IMR-90 (cell line): Measurements from ENCODE around the gene COL27A1. TPM values are rescaled to one million over a fixed set of nuclear protein-coding genes. Genes with fewer than 3 reads are reported as not detected.

Experiments used
- ATAC-seq: fragments of 200-7000 bp; cut with Tn5 transposase; 2 replicates; pipeline ENCODE4 v1.9.1; 2020; ENCODE audit warnings: low read depth, mild to moderate bottlenecking, moderate library complexity
- BruUV-seq: library from RNA; stranded (reverse); fragments of 400-500 nt; replicated peaks from 2 replicates; lab custom pipeline; 2021; lab: Mats Ljungman, UMichigan
- CTCF ChIA-PET: fragments of 300-600 bp; formaldehyde crosslinking; extraction: SDS; loops from one replicate; lab custom pipeline; 2021; ENCODE audit warnings: antibody characterized with exemption; lab: Yijun Ruan, JAX
- POLR2A ChIA-PET: fragments of 300-600 bp; sonication (Branson Sonifier 250); formaldehyde crosslinking; loops from one replicate; lab custom pipeline; 2022; ENCODE audit warnings: antibody characterized with exemption; ENCODE audit not compliant: unreplicated experiment; lab: Charles Lee
- DNase-seq: peaks from one replicate; pipeline ENCODE4 v3.0.0; 2013
- H2AFZ ChIP-seq: replicated peaks from 2 replicates; pipeline ENCODE3; 2013; ENCODE audit warnings: low read length, mild to moderate bottlenecking; ENCODE audit not compliant: poor library complexity
- H2AK5ac ChIP-seq: 2 replicates; pipeline ENCODE4 v1.6.1; 2013; ENCODE audit warnings: low read depth, low read length, inconsistent platforms
- H2AK9ac ChIP-seq: replicated peaks from 2 replicates; pipeline ENCODE3; 2013; ENCODE audit warnings: mild to moderate bottlenecking, low read depth, low read length, moderate library complexity; ENCODE audit not compliant: poor library complexity
- H2BK120ac ChIP-seq: 2 replicates; pipeline ENCODE4 v1.6.1; 2013; ENCODE audit warnings: low read depth, low read length, inconsistent platforms
- H2BK15ac ChIP-seq: 3 replicates; pipeline ENCODE4 v1.6.1; 2013; ENCODE audit warnings: low read depth, low read length, inconsistent platforms
- H2BK20ac ChIP-seq: 2 replicates; pipeline ENCODE4 v1.6.1; 2013; ENCODE audit warnings: low read depth, mild to moderate bottlenecking, inconsistent platforms, low read length, moderate library complexity
- H2BK5ac ChIP-seq: 2 replicates; pipeline ENCODE4 v1.6.1; 2013; ENCODE audit warnings: mild to moderate bottlenecking, low read depth, low read length, inconsistent platforms; ENCODE audit not compliant: poor library complexity, severe bottlenecking
- H3K14ac ChIP-seq: replicated peaks from 2 replicates; pipeline ENCODE4 v1.6.1; 2013; ENCODE audit warnings: low read depth, low read length, inconsistent platforms
- H3K18ac ChIP-seq: 2 replicates; pipeline ENCODE4 v1.6.1; 2013; ENCODE audit warnings: low read depth, low read length, control low read depth
- H3K23ac ChIP-seq: 2 replicates; pipeline ENCODE4 v1.6.1; 2013; ENCODE audit warnings: low read depth, low read length, inconsistent platforms
- H3K27ac ChIP-seq: 2 replicates; pipeline ENCODE4 v1.5.1; 2013; ENCODE audit warnings: mild to moderate bottlenecking, control low read depth, low read length; ENCODE audit not compliant: insufficient read depth
- H3K27me3 ChIP-seq: 2 replicates; pipeline ENCODE4 v1.6.1; 2013; ENCODE audit warnings: low read length; ENCODE audit not compliant: control insufficient read depth, insufficient read depth
- H3K36me3 ChIP-seq: 2 replicates; pipeline ENCODE4 v1.6.1; 2013; ENCODE audit warnings: low read length, mixed read lengths; ENCODE audit not compliant: control insufficient read depth, insufficient read depth
- H3K4ac ChIP-seq: 2 replicates; pipeline ENCODE4 v1.6.1; 2013; ENCODE audit warnings: low read depth, low read length, inconsistent platforms
- H3K4me1 ChIP-seq: 2 replicates; pipeline ENCODE4 v1.6.1; 2013; ENCODE audit warnings: low read length, mixed read lengths; ENCODE audit not compliant: control insufficient read depth, insufficient read depth
- H3K4me2 ChIP-seq: 2 replicates; pipeline ENCODE4 v1.6.1; 2013; ENCODE audit warnings: low read depth, mild to moderate bottlenecking, control low read depth, low read length, moderate library complexity
- H3K4me3 ChIP-seq: 2 replicates; pipeline ENCODE4 v1.5.1; 2013; ENCODE audit warnings: low read depth, mild to moderate bottlenecking, control low read depth, low read length, moderate library complexity; ENCODE audit not compliant: insufficient read depth
- H3K56ac ChIP-seq: 2 replicates; pipeline ENCODE4 v1.6.1; 2013; ENCODE audit warnings: low read length, inconsistent platforms; ENCODE audit not compliant: insufficient read depth; ENCODE audit errors: extremely low read depth
- H3K79me1 ChIP-seq, 2 experiments: 2 replicates each; pipeline ENCODE4 v1.6.1; 2013; ENCODE audit warnings: low read length in 2 of 2, inconsistent platforms in 1 of 2, low read depth in 1 of 2
- H3K9ac ChIP-seq: 2 replicates; pipeline ENCODE4 v1.6.1; 2013; ENCODE audit warnings: low read depth, low read length, control low read depth
- H3K9me1 ChIP-seq: 2 replicates; pipeline ENCODE4 v1.6.1; 2013; ENCODE audit warnings: low read length, inconsistent platforms; ENCODE audit not compliant: insufficient read depth
- H3K9me3 ChIP-seq: 2 replicates; pipeline ENCODE4 v1.6.1; 2013; ENCODE audit warnings: low read length; ENCODE audit not compliant: control insufficient read depth, insufficient read depth
- H4K20me1 ChIP-seq: 2 replicates; pipeline ENCODE4 v1.6.1; 2013; ENCODE audit warnings: low read length, inconsistent platforms; ENCODE audit not compliant: insufficient read depth
- H4K5ac ChIP-seq: 2 replicates; pipeline ENCODE4 v1.6.1; 2013; ENCODE audit warnings: mild to moderate bottlenecking, low read depth, low read length, control low read depth
- H4K8ac ChIP-seq, 2 experiments: 2 replicates each; pipeline ENCODE4 v1.6.1; 2013; ENCODE audit warnings: low read depth in 2 of 2, low read length in 2 of 2, control low read depth in 1 of 2, inconsistent platforms in 1 of 2
- H4K91ac ChIP-seq: 2 replicates; pipeline ENCODE4 v1.6.1; 2013; ENCODE audit warnings: low read depth, low read length, inconsistent platforms; ENCODE audit not compliant: insufficient read depth
- BHLHE40 ChIP-seq: fragments of 150-350 bp; IDR thresholded peaks from 2 replicates; pipeline ENCODE4 v1.6.1; 2016; ENCODE audit warnings: mild to moderate bottlenecking, low read depth, low read length
- CEBPB ChIP-seq: IDR thresholded peaks from 2 replicates; pipeline ENCODE4 v1.6.1; 2012; ENCODE audit warnings: low read depth, low read length, improper control_type of control experiment
- CHD1 ChIP-seq: IDR thresholded peaks from 2 replicates; pipeline ENCODE4 v1.6.1; 2012; ENCODE audit warnings: low read depth, low read length, improper control_type of control experiment
- CTCF ChIP-seq: conservative IDR thresholded peaks from 2 replicates; pipeline ENCODE4 v1.5.1; 2012; ENCODE audit warnings: mild to moderate bottlenecking, low read depth, low read length, improper control_type of control experiment
- ELK1 ChIP-seq: fragments of 150-350 bp; IDR thresholded peaks from 2 replicates; pipeline ENCODE4 v1.6.1; 2016; ENCODE audit warnings: low read depth, mild to moderate bottlenecking, low read length, moderate library complexity, borderline replicate concordance
- FOS ChIP-seq: fragments of 150-350 bp; IDR thresholded peaks from 2 replicates; pipeline ENCODE4 v1.6.1; 2016; ENCODE audit warnings: low read depth, low read length
- MAFK ChIP-seq: IDR thresholded peaks from 2 replicates; pipeline ENCODE4 v1.6.1; 2012; ENCODE audit warnings: low read depth, low read length, improper control_type of control experiment
- MAZ ChIP-seq: IDR thresholded peaks from 2 replicates; pipeline ENCODE4 v1.6.1; 2012; ENCODE audit warnings: low read depth, mild to moderate bottlenecking, low read length, improper control_type of control experiment, moderate library complexity, borderline replicate concordance
- MXI1 ChIP-seq: IDR thresholded peaks from 2 replicates; pipeline ENCODE4 v1.6.1; 2012; ENCODE audit warnings: low read depth, mild to moderate bottlenecking, low read length, moderate library complexity, borderline replicate concordance
- NFE2L2 ChIP-seq: fragments of 150-350 bp; IDR thresholded peaks from 2 replicates; pipeline ENCODE4 v1.6.1; 2016; ENCODE audit warnings: low read depth, mild to moderate bottlenecking, low read length
- POLR2A ChIP-seq: IDR thresholded peaks from 2 replicates; pipeline ENCODE4 v1.6.1; 2012; ENCODE audit warnings: mild to moderate bottlenecking, low read depth, low read length
- RAD21 ChIP-seq: IDR thresholded peaks from 2 replicates; pipeline ENCODE4 v1.6.1; 2012; ENCODE audit warnings: low read length, improper control_type of control experiment
- RCOR1 ChIP-seq: IDR thresholded peaks from 2 replicates; pipeline ENCODE4 v1.6.1; 2012; ENCODE audit warnings: mild to moderate bottlenecking, low read length, improper control_type of control experiment; ENCODE audit not compliant: insufficient replicate concordance
- SMC3 ChIP-seq: fragments of 150-350 bp; IDR thresholded peaks from 2 replicates; pipeline ENCODE4 v1.6.1; 2016; ENCODE audit warnings: low read depth, mild to moderate bottlenecking, antibody characterized with exemption, low read length, moderate library complexity
- USF2 ChIP-seq: fragments of 150-350 bp; IDR thresholded peaks from 2 replicates; pipeline ENCODE4 v1.6.1; 2017; ENCODE audit warnings: mild to moderate bottlenecking, antibody characterized with exemption, low read length, low read depth
- WGBS, 2 experiments: methylation state at CpG; one replicate each; pipeline versions ENCODE4 v1.1.5 to v1.1.7; 2013; ENCODE audit warnings: missing lambda C conversion rate in 2 of 2; ENCODE audit not compliant: insufficient read length in 1 of 2; ENCODE audit errors: extremely low coverage in 2 of 2; 5-methylcytosine and 5-hydroxymethylcytosine counted together
- dilution Hi-C: fragments of 300-500 bp; cut with HindIII; formaldehyde crosslinking; loops from one replicate; pipeline ENCODE4 v1.14.3; 2018; ENCODE audit warnings: low sequenced_read_pairs; ENCODE audit not compliant: unreplicated experiment
- in situ Hi-C: fragments of 300-500 bp; cut with MboI; formaldehyde crosslinking; loops from 3 replicates; pipeline ENCODE4 v1.14.3; 2019; ENCODE audit warnings: low sequenced_read_pairs, inconsistent platforms, mixed read lengths
- intact Hi-C: fragments of 100-400 bp; cut with micrococcal nuclease; formaldehyde crosslinking; loops from 2 replicates; pipeline ENCODE4 v1.10.0; 2022
- polyA plus RNA-seq, 3 experiments: library from polyadenylated mRNA; depleted of rRNA; stranded (reverse); fragments of >200 nt; gene quantifications; 2 replicates each; pipeline ENCODE4 v1.2.3, GENCODE V29; 2012; ENCODE audit warnings: low replicate concordance in 1 of 3
- total RNA-seq: library from RNA; depleted of rRNA; stranded (reverse); fragments of >200 nt; gene quantifications from 2 replicates; pipeline ENCODE4 v1.2.3, GENCODE V29; 2012

COL27A1 gene
- total and polyA plus RNA-seq, 2 of the 4 experiments (the other 2 are of a cell fraction) = 3.2 to 18.3 TPM

- no peak overlapping the region for H3K4me3 ChIP-seq
- peaks cover 0 to 4% of the 10 kb centered on the region in 2 experiments; a peak in 1 of 4 replicates for H3K79me1 ChIP-seq
- H2BK20ac ChIP-seq = no peak overlapping the region
- H3K14ac ChIP-seq = no peak overlapping the region
- no peak overlapping the region for H4K8ac ChIP-seq
- no peaks in the 10 kb centered on the region for H3K27me3 ChIP-seq
- no peak overlapping the region for H2AK9ac ChIP-seq
- H3K9me3 ChIP-seq = peaks cover 2% of the 10 kb centered on the region; the same call in 1 of the 2 replicates
- no peak overlapping the region for H3K56ac ChIP-seq
- no peak for DNase-seq
- intact Hi-C loops (no loop called here), dilution Hi-C loops (no loop called here), in situ Hi-C loops (no loop called here)
- no peak overlapping the region for H2BK5ac ChIP-seq
- no peaks in the 10 kb centered on the region for H3K4me1 ChIP-seq
- H3K27ac ChIP-seq = no peak overlapping the region
- no peaks in the 10 kb centered on the region for H4K20me1 ChIP-seq
- 92% methylated on average over 2 of the region's 3 CpGs; no CpG with 5 or more reads in 1 of the 2 experiments for WGBS, 2 experiments
- H4K91ac ChIP-seq = no peak overlapping the region
- H3K4me2 ChIP-seq = no peak overlapping the region
- H2BK120ac ChIP-seq = no peak overlapping the region
- H3K9me1 ChIP-seq = peaks cover 16% of the 10 kb centered on the region
- CTCF ChIA-PET = no interaction called here
- no peak overlapping the region for H2BK15ac ChIP-seq
- no peak overlapping the region for H4K5ac ChIP-seq
- peaks cover 19% of the 10 kb centered on the region for H3K36me3 ChIP-seq
- H2AK5ac ChIP-seq = no peak overlapping the region
- H3K18ac ChIP-seq = no peak overlapping the region
- no peak overlapping the region for H2AFZ ChIP-seq
- no peak overlapping the region for H3K9ac ChIP-seq
- ATAC-seq = no peak
- BruUV-seq = no TSS peak
- no peak overlapping the region for H3K4ac ChIP-seq
- no peak overlapping the region for H3K23ac ChIP-seq
- TF ChIP-seq POLR2A (no peak), NFE2L2 (no peak), RCOR1 (no peak), SMC3 (no peak), CTCF (no peak), RAD21 (no peak), CHD1 (no peak), MXI1 (no peak), BHLHE40 (no peak), USF2 (no peak), MAFK (no peak), FOS (no peak), CEBPB (no peak), ELK1 (no peak), MAZ (no peak)
- POLR2A ChIA-PET = no interaction called here
These were observed 37.8 kb downstream of the COL27A1 start for GRCh38 chr9:114193090-114193489.
